ENCODE data around the gene SELENBP1. TPM values are rescaled to one million over a fixed set of nuclear protein-coding genes. Genes with fewer than 3 reads are reported as not detected.

The SELENBP1 gene
- total and polyA plus RNA-seq, 2 of the 13 experiments (the other 11 are each of a cell fraction or from before 2014, with no cell fraction given) = 27.8 to 29.0 TPM

DNA sequence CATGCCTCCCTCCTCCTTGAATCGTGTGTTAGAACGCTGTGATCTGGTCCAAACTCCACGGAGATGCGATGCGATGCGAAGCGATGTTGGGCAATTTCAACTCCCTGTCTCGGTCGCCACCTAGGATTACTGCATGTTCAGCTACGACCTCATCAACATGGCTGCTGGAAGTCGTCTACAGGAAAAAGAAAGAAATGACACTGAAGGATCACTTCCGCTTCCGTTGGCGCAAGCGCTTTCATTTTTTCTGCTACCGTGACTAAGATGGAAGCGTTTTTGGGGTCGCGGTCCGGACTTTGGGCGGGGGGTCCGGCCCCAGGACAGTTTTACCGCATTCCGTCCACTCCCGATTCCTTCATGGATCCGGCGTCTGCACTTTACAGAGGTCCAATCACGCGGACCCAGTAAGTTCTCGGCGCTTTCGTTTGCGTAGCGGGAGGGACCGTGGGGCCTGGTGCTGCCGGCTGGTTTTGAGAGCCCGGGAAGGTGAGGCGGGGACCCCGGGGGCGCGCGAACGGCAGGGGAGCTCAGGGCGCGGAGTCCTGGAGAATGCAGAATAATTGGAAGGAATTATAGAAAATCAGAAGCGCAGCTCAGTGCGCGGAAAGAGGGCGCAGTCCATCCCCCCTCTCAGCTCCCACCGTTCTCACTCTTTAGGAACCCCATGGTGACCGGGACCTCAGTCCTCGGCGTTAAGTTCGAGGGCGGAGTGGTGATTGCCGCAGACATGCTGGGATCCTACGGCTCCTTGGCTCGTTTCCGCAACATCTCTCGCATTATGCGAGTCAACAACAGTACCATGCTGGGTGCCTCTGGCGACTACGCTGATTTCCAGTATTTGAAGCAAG lies 27.0 kb upstream of the SELENBP1 start, which contains the start of gene PSMB4 (continued):
- TF ChIP-seq, protein P1, sequence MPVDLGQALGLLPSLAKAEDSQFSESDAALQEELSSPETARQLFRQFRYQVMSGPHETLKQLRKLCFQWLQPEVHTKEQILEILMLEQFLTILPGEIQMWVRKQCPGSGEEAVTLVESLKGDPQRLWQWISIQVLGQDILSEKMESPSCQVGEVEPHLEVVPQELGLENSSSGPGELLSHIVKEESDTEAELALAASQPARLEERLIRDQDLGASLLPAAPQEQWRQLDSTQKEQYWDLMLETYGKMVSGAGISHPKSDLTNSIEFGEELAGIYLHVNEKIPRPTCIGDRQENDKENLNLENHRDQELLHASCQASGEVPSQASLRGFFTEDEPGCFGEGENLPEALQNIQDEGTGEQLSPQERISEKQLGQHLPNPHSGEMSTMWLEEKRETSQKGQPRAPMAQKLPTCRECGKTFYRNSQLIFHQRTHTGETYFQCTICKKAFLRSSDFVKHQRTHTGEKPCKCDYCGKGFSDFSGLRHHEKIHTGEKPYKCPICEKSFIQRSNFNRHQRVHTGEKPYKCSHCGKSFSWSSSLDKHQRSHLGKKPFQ (CRISPR knock-in tag; IDR thresholded peaks at IDR 0.05; ENCODE audit: insufficient replicate concordance) = no peak
- TF ChIP-seq ETV6 (CRISPR knock-in tag; conservative IDR thresholded peaks at IDR 0.05) = 0 out of 2 replicates have a peak, but pooled peaks have one; percentile 9
- no peak for TF ChIP-seq REL (CRISPR knock-in tag; conservative IDR thresholded peaks at IDR 0.05)
- TF ChIP-seq, protein P2, sequence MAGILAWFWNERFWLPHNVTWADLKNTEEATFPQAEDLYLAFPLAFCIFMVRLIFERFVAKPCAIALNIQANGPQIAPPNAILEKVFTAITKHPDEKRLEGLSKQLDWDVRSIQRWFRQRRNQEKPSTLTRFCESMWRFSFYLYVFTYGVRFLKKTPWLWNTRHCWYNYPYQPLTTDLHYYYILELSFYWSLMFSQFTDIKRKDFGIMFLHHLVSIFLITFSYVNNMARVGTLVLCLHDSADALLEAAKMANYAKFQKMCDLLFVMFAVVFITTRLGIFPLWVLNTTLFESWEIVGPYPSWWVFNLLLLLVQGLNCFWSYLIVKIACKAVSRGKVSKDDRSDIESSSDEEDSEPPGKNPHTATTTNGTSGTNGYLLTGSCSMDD (CRISPR knock-in tag; IDR thresholded peaks at IDR 0.05) = no peak
- no peak for TF ChIP-seq ZC3H13 (CRISPR knock-in tag; IDR thresholded peaks at IDR 0.05)
- peak; percentile 80; the same call in 1 of the 2 replicates for TF ChIP-seq ZNF33A (CRISPR knock-in tag; IDR thresholded peaks at IDR 0.05; ENCODE audit: borderline replicate concordance)
- TF ChIP-seq SMARCE1 (IDR thresholded peaks at IDR 0.05; ENCODE audit: borderline replicate concordance) = no peak
- no peak for TF ChIP-seq SETDB1 (CRISPR knock-in tag; IDR thresholded peaks at IDR 0.05; ENCODE audit: borderline replicate concordance)
- peak; percentile 85 for TF ChIP-seq KMT2B (CRISPR knock-in tag; IDR thresholded peaks at IDR 0.05)
- TF ChIP-seq ZNF496 (CRISPR knock-in tag; IDR thresholded peaks at IDR 0.05; ENCODE audit: insufficient replicate concordance) = no peak
- TF ChIP-seq ELF1 (CRISPR knock-in tag; IDR thresholded peaks at IDR 0.05) = peak; percentile 87
- TF ChIP-seq CBX5 (CRISPR knock-in tag; IDR thresholded peaks at IDR 0.05; ENCODE audit: borderline replicate concordance) = peak; percentile 36; the same call in 1 of the 2 replicates
- TF ChIP-seq NFYB (CRISPR knock-in tag; IDR thresholded peaks at IDR 0.05) = no peak
- no peak for TF ChIP-seq ZNF468 (CRISPR knock-in tag; IDR thresholded peaks at IDR 0.05)
- no peak for TF ChIP-seq ZNF570 (CRISPR knock-in tag; IDR thresholded peaks at IDR 0.05; ENCODE audit: borderline replicate concordance)
- peak; percentile 96 for TF ChIP-seq PHF8 (CRISPR knock-in tag; IDR thresholded peaks at IDR 0.05)
- TF ChIP-seq NCOA5 (CRISPR knock-in tag; IDR thresholded peaks at IDR 0.05) = no peak
- TF ChIP-seq, protein P3, sequence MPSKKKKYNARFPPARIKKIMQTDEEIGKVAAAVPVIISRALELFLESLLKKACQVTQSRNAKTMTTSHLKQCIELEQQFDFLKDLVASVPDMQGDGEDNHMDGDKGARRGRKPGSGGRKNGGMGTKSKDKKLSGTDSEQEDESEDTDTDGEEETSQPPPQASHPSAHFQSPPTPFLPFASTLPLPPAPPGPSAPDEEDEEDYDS (CRISPR knock-in tag; IDR thresholded peaks at IDR 0.05) = peak; percentile 74
- peak; percentile 89 for TF ChIP-seq GATAD1 (CRISPR knock-in tag; IDR thresholded peaks at IDR 0.05)
- TF ChIP-seq SRSF4 (IDR thresholded peaks at IDR 0.05; ENCODE audit: low read depth, low read length, poor library complexity, severe bottlenecking) = no peak
- no peak for TF ChIP-seq ZNF589 (CRISPR knock-in tag; conservative IDR thresholded peaks at IDR 0.05)
- TF ChIP-seq, protein P4, sequence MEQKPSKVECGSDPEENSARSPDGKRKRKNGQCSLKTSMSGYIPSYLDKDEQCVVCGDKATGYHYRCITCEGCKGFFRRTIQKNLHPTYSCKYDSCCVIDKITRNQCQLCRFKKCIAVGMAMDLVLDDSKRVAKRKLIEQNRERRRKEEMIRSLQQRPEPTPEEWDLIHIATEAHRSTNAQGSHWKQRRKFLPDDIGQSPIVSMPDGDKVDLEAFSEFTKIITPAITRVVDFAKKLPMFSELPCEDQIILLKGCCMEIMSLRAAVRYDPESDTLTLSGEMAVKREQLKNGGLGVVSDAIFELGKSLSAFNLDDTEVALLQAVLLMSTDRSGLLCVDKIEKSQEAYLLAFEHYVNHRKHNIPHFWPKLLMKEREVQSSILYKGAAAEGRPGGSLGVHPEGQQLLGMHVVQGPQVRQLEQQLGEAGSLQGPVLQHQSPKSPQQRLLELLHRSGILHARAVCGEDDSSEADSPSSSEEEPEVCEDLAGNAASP (CRISPR knock-in tag; IDR thresholded peaks at IDR 0.05; ENCODE audit: borderline replicate concordance) = no peak
- no peak for TF ChIP-seq CAMTA2 (CRISPR knock-in tag; IDR thresholded peaks at IDR 0.05; ENCODE audit: borderline replicate concordance)
- TF ChIP-seq MTA3 (CRISPR knock-in tag; IDR thresholded peaks at IDR 0.05) = no peak
- peak; percentile 81; the same call in 1 of the 2 replicates for TF ChIP-seq YEATS2 (CRISPR knock-in tag; IDR thresholded peaks at IDR 0.05; ENCODE audit: borderline replicate concordance)
- TF ChIP-seq ZNF260 (CRISPR knock-in tag; IDR thresholded peaks at IDR 0.05; ENCODE audit: borderline replicate concordance, low read depth) = no peak
- TF ChIP-seq ZNF20 (CRISPR knock-in tag; IDR thresholded peaks at IDR 0.05) = no peak
